Measurements from ENCODE around the gene TMEM163.
"Not testable (repeated sequence)": the region's sequence is repeated elsewhere in the genome, so short reads cannot be mapped to it uniquely, and the experiment has no call there.

Gene TMEM163

GRCh38 chr2:134512734-134513464 is 205.9 kb downstream of the TMEM163 start:
- no peaks in the 10 kb centered on the region for H3K27me3 Mint-ChIP-seq (ENCODE audit: low read depth)
- TF ChIP-seq CTCF (IDR thresholded peaks at IDR 0.05; ENCODE audit: unreplicated experiment in 3 of 3): no peak
- no peaks in the 10 kb centered on the region for H3K36me3 Mint-ChIP-seq (ENCODE audit: low read depth)
- no peak overlapping the region for H3K4me3 Mint-ChIP-seq
- H3K4me1 Mint-ChIP-seq: peaks cover 5% of the 10 kb centered on the region
- H3K27ac Mint-ChIP-seq: no peak overlapping the region
- H3K9me3 Mint-ChIP-seq: no peaks in the 10 kb centered on the region

- H3K4me3 Mint-ChIP-seq: no peak overlapping the region
- H3K36me3 Mint-ChIP-seq (ENCODE audit: low read depth): no peaks in the 10 kb centered on the region
- TF ChIP-seq CTCF (IDR thresholded peaks at IDR 0.05; ENCODE audit: unreplicated experiment in 3 of 3): no peak
- no peaks in the 10 kb centered on the region for H3K27me3 Mint-ChIP-seq (ENCODE audit: low read depth)
- H3K9me3 Mint-ChIP-seq: no peaks in the 10 kb centered on the region
- no peak overlapping the region for H3K27ac Mint-ChIP-seq
- no peaks in the 10 kb centered on the region for H3K4me1 Mint-ChIP-seq
Observed at GRCh38 chr2:134508391-134508790, 210.4 kb downstream of the TMEM163 start.

- H3K27ac Mint-ChIP-seq: no peak overlapping the region
- no peaks in the 10 kb centered on the region for H3K4me1 Mint-ChIP-seq
- no peaks in the 10 kb centered on the region for H3K36me3 Mint-ChIP-seq (ENCODE audit: low read depth)
- H3K27me3 Mint-ChIP-seq (ENCODE audit: low read depth): no peaks in the 10 kb centered on the region
- no peak overlapping the region for H3K4me3 Mint-ChIP-seq
- TF ChIP-seq CTCF (IDR thresholded peaks at IDR 0.05; ENCODE audit: unreplicated experiment in 3 of 3): no peak
- no peaks in the 10 kb centered on the region for H3K9me3 Mint-ChIP-seq
Observed at GRCh38 chr2:134507697-134508096, 211.1 kb downstream of the TMEM163 start.

- not testable (repeated sequence) for H3K4me3 Mint-ChIP-seq
Observed at GRCh38 chr2:134507159-134507558, 211.6 kb downstream of the TMEM163 start.

GRCh38 chr2:134505446-134505845 is 213.4 kb downstream of the TMEM163 start:
- no peak for TF ChIP-seq CTCF (IDR thresholded peaks at IDR 0.05; ENCODE audit: unreplicated experiment in 3 of 3)
- Mint-ChIP-seq H3K4me3 (no peak overlapping the region), H3K36me3 (ENCODE audit: low read depth) (no peaks in the 10 kb centered on the region), H3K4me1 (no peaks in the 10 kb centered on the region), H3K27me3 (ENCODE audit: low read depth) (no peaks in the 10 kb centered on the region), H3K27ac (no peak overlapping the region), H3K9me3 (no peaks in the 10 kb centered on the region)

More at GRCh38 chr2:134507159-134507558, 211.6 kb downstream of the TMEM163 start:
- H3K27me3 Mint-ChIP-seq (ENCODE audit: low read depth); H3K27ac Mint-ChIP-seq; H3K9me3 Mint-ChIP-seq; H3K36me3 Mint-ChIP-seq (ENCODE audit: low read depth); H3K4me1 Mint-ChIP-seq: not testable (repeated sequence)

GRCh38 chr2:134504586-134505336 is 214.0 kb downstream of the TMEM163 start:
- Mint-ChIP-seq H3K9me3 (no peaks in the 10 kb centered on the region), H3K4me1 (peaks cover 2% of the 10 kb centered on the region), H3K36me3 (ENCODE audit: low read depth) (no peaks in the 10 kb centered on the region), H3K27me3 (ENCODE audit: low read depth) (no peaks in the 10 kb centered on the region), H3K4me3 (no peak overlapping the region), H3K27ac (no peak overlapping the region)
- TF ChIP-seq CTCF (IDR thresholded peaks at IDR 0.05; ENCODE audit: unreplicated experiment in 3 of 3): no peak

Measured in nephron (organoid).